HUES64 (cell line): ENCODE data around the gene SYCE1.
"Not testable (repeated sequence)": the region's sequence is repeated elsewhere in the genome, so short reads cannot be mapped to it uniquely, and the experiment has no call there.

Experiments
- H3K27ac ChIP-seq: 2 replicates; pipeline ENCODE4 v1.7.0; 2013; ENCODE audit warnings: low read depth, low read length, inconsistent platforms
- H3K27me3 ChIP-seq: 2 replicates; pipeline ENCODE4 v1.6.1; 2013; ENCODE audit warnings: mild to moderate bottlenecking, low read length; ENCODE audit not compliant: insufficient read depth
- H3K36me3 ChIP-seq: 2 replicates; pipeline ENCODE4 v1.6.1; 2013; ENCODE audit warnings: mild to moderate bottlenecking, low read length; ENCODE audit not compliant: insufficient read depth
- H3K4me1 ChIP-seq: 2 replicates; pipeline ENCODE4 v1.6.1; 2013; ENCODE audit warnings: mild to moderate bottlenecking, low read length, moderate library complexity; ENCODE audit not compliant: insufficient read depth
- H3K4me3 ChIP-seq: 2 replicates; pipeline ENCODE4 v1.5.1; 2013; ENCODE audit warnings: mild to moderate bottlenecking, low read length, moderate library complexity
- H3K9ac ChIP-seq: 2 replicates; pipeline ENCODE4 v1.6.1; 2013; ENCODE audit warnings: mild to moderate bottlenecking, low read depth, low read length
- H3K9me3 ChIP-seq: 2 replicates; pipeline ENCODE4 v1.6.1; 2013; ENCODE audit warnings: low read depth, low read length; ENCODE audit not compliant: insufficient read depth
- WGBS: fragments of 150-250, 120-280 bp; methylation state at CpG from one replicate; pipeline ENCODE4 v1.1.7; 2013; ENCODE audit warnings: missing lambda C conversion rate; 5-methylcytosine and 5-hydroxymethylcytosine counted together

The SYCE1 gene

GRCh38 chr10:133528845-133529575 lies 36.4 kb downstream of the SYCE1 start:
- Histone ChIP-seq H3K4me3 (no peak overlapping the region), H3K27me3 (no peaks in the 10 kb centered on the region), H3K9me3 (peaks cover 94% of the 10 kb centered on the region), H3K36me3 (no peaks in the 10 kb centered on the region), H3K9ac (no peak overlapping the region), H3K27ac (no peak overlapping the region), H3K4me1 (no peaks in the 10 kb centered on the region)
- WGBS = 88% methylated on average over 37 of the region's 37 CpGs

- H3K27ac ChIP-seq = no peak overlapping the region
- no peak overlapping the region for H3K9ac ChIP-seq
- H3K4me3 ChIP-seq = no peak overlapping the region
- H3K9me3 ChIP-seq = peaks cover 93% of the 10 kb centered on the region
- H3K4me1 ChIP-seq = no peaks in the 10 kb centered on the region
- H3K27me3 ChIP-seq = no peaks in the 10 kb centered on the region
- no peaks in the 10 kb centered on the region for H3K36me3 ChIP-seq
- 91% methylated on average over 47 of the region's 50 CpGs for WGBS
Measured at GRCh38 chr10:133528296-133528844, 37.0 kb downstream of the SYCE1 start.

GRCh38 chr10:133527771-133528271 lies 37.6 kb downstream of the SYCE1 start:
- Histone ChIP-seq H3K27ac (no peak overlapping the region), H3K9ac (no peak overlapping the region), H3K9me3 (peaks cover 93% of the 10 kb centered on the region), H3K36me3 (no peaks in the 10 kb centered on the region), H3K4me1 (no peaks in the 10 kb centered on the region), H3K27me3 (no peaks in the 10 kb centered on the region), H3K4me3 (no peak overlapping the region)
- WGBS = 94% methylated on average over 51 of the region's 51 CpGs

GRCh38 chr10:133526957-133527588 lies 38.3 kb downstream of the SYCE1 start, which contains the start of gene CYP2E1:
TSS of gene CYP2E1 (plus strand) at chr10:133527363. CDS start at chr10:133527396, 33 bp downstream.
- no peak within 1 kb of the TSS for H3K4me3 ChIP-seq
- H3K27me3 ChIP-seq = no peaks in the 10 kb centered on the region
- 83% methylated on average over 15 of the region's 16 CpGs for WGBS
- H3K4me1 ChIP-seq = no peaks in the 10 kb centered on the region
- no peaks in the 10 kb centered on the region for H3K36me3 ChIP-seq
- H3K27ac ChIP-seq = no peak within 1 kb of the TSS
- no peak within 1 kb of the TSS for H3K9ac ChIP-seq
- peaks cover 92% of the 10 kb centered on the region for H3K9me3 ChIP-seq

GRCh38 chr10:133525444-133525843 lies 39.9 kb downstream of the SYCE1 start:
- WGBS = 87% methylated on average over 7 of the region's 7 CpGs
- H3K9me3 ChIP-seq = peaks cover 88% of the 10 kb centered on the region

GRCh38 chr10:133523631-133524203 lies 41.7 kb downstream of the SYCE1 start:
- no peak overlapping the region for H3K27ac ChIP-seq
- no peaks in the 10 kb centered on the region for H3K27me3 ChIP-seq
- H3K9ac ChIP-seq = no peak overlapping the region
- WGBS = 86% methylated on average over 9 of the region's 9 CpGs
- H3K9me3 ChIP-seq = peaks cover 90% of the 10 kb centered on the region
- H3K4me3 ChIP-seq = no peak overlapping the region
- H3K4me1 ChIP-seq = no peaks in the 10 kb centered on the region
- no peaks in the 10 kb centered on the region for H3K36me3 ChIP-seq

More at GRCh38 chr10:133525444-133525843, 39.9 kb downstream of the SYCE1 start:
- H3K4me1 ChIP-seq = no peaks in the 10 kb centered on the region
- no peaks in the 10 kb centered on the region for H3K36me3 ChIP-seq
- no peak overlapping the region for H3K9ac ChIP-seq
- H3K4me3 ChIP-seq = no peak overlapping the region
- no peak overlapping the region for H3K27ac ChIP-seq
- no peaks in the 10 kb centered on the region for H3K27me3 ChIP-seq

- H3K9me3 ChIP-seq = peaks cover 83% of the 10 kb centered on the region
- H3K36me3 ChIP-seq = no peaks in the 10 kb centered on the region
- no peak overlapping the region for H3K4me3 ChIP-seq
- no peaks in the 10 kb centered on the region for H3K4me1 ChIP-seq
- WGBS = 73% methylated on average over 33 of the region's 33 CpGs
- H3K27ac ChIP-seq = no peak overlapping the region
- H3K9ac ChIP-seq = no peak overlapping the region
- H3K27me3 ChIP-seq = no peaks in the 10 kb centered on the region
Measured at GRCh38 chr10:133520193-133520738, 45.1 kb downstream of the SYCE1 start.

- WGBS = 83% methylated on average over 5 of the region's 5 CpGs
Measured at GRCh38 chr10:133518517-133518916, 46.9 kb downstream of the SYCE1 start.

GRCh38 chr10:133516057-133516456 lies 49.3 kb downstream of the SYCE1 start:
- H3K9ac ChIP-seq = no peak overlapping the region
- no peak overlapping the region for H3K27ac ChIP-seq
- peaks cover 89% of the 10 kb centered on the region for H3K9me3 ChIP-seq
- H3K4me1 ChIP-seq = no peaks in the 10 kb centered on the region
- 59% methylated on average over 4 of the region's 4 CpGs for WGBS
- H3K27me3 ChIP-seq = no peaks in the 10 kb centered on the region
- no peak overlapping the region for H3K4me3 ChIP-seq
- no peaks in the 10 kb centered on the region for H3K36me3 ChIP-seq

More at GRCh38 chr10:133518517-133518916, 46.9 kb downstream of the SYCE1 start:
- not testable (repeated sequence) for H3K27me3 ChIP-seq, H3K4me1 ChIP-seq, H3K4me3 ChIP-seq, H3K27ac ChIP-seq, H3K36me3 ChIP-seq, H3K9ac ChIP-seq
- peaks cover 84% of the 10 kb centered on the region for H3K9me3 ChIP-seq

GRCh38 chr10:133515471-133515870 lies 49.9 kb downstream of the SYCE1 start:
- no peak overlapping the region for H3K27ac ChIP-seq

More at GRCh38 chr10:133515471-133515870, 49.9 kb downstream of the SYCE1 start:
- WGBS = 73% methylated on average over 4 of the region's 4 CpGs
- Histone ChIP-seq H3K9ac (no peak overlapping the region), H3K4me1 (no peaks in the 10 kb centered on the region), H3K36me3 (no peaks in the 10 kb centered on the region), H3K9me3 (peaks cover 89% of the 10 kb centered on the region), H3K4me3 (no peak overlapping the region), H3K27me3 (no peaks in the 10 kb centered on the region)
